Forelimb muscle (tissue), 1 donor: ENCODE measurements around the gene FOSL1. TPM values are rescaled to one million over a fixed set of nuclear protein-coding genes. Genes with fewer than 3 reads are reported as not detected.

Source experiments
- DNase-seq: peaks from one replicate; pipeline ENCODE4 v3.0.0-alpha.2; 2013; ENCODE audit warnings: low read depth
- polyA plus RNA-seq: library from polyadenylated mRNA; unstranded; fragments of 120-200 nt; gene quantifications from one replicate; pipeline ENCODE4 v1.2.1, GENCODE V29; 2013; ENCODE audit not compliant: insufficient read length

Gene FOSL1
- polyA plus RNA-seq, 1 donor = not detected

GRCh38 chr11:65882120-65883057 lies 17.8 kb downstream of the FOSL1 start:
- no peak for DNase-seq

- no peak for DNase-seq
Observed at GRCh38 chr11:65880844-65881421, 19.3 kb downstream of the FOSL1 start.

DNA sequence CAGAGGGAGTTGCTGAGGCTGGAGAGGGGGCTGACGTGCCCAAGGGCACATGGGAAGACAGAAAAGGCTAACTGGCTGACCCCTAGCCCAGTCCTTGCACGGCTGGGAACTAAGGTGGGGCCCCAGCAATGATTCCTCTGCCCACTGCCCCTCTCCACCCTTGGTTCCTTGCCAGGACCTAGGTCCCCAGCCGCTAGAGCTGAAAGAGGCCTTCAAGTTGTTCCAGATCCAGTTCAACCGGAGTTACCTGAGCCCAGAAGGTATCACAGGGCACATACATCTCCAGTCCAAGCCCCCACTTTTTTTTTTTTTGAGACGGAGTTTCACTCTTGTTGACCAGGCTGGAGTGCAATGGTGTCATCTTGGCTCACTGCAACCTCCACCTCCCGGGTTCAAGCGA lies 20.2 kb downstream of the FOSL1 start:
- DNase-seq = no peak

DNA sequence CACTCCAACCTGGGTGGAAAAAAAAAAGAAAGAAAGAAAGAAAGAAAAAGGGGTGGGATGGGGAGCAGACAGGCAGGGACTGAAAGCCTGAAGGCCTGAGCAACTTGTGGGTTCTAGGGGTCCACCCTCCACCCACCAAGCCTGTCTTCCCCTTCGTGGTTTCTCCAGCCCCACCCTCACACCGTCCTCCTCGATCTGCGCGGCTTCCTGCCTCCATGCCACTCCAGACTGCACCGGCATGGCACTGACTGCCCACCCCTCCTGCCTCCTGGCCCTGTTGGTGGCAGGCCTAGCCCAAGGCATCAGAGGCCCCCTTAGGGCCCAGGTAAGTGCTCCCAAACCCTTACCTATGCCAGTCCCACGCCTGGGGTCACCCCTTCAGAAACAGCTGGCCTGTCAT lies 20.6 kb downstream of the FOSL1 start, which contains the start of gene CTSW:
TSS of gene CTSW (plus strand) at position 221 of the 400 bp plus-strand sequence. CDS start at position 239, 18 bp downstream.
- no peak for DNase-seq

GRCh38 chr11:65873318-65874156 lies 26.7 kb downstream of the FOSL1 start:
- no peak for DNase-seq

DNA sequence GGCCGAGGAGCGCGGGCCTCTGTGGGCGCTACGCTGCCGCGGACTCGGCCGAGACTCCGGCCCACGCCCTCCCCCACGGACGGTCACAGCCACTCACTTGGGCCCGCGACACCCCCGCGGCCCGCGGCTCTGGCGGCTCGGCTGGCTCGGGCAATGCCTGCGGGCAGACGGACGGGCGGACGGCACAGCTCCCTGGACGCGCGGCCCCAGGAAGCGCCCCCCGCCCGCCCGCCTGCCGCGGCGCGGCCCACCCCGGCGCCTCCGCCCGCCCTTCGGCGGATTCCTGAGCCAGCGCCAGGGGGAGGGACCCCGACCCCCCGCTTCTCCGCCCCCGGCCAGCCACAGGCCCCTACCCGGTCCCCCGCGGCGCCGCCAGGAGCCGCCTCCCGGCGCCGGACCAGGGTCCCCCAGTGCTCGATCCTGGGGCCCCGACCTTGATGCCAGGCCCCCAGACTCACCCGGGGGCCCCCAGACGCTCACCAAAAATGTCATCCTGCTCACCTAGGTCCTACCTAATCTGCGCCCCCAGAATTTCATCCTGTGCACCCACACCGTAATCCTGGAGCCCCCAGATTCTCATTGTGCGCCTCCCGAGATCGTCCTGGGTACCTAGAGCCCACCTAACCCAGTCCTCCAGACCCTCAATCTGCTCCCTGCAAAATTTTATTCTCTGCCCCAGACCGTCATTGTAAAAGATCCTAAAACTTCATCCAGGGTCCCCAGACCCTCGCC lies 27.4 kb downstream of the FOSL1 start, which contains the start of gene EFEMP2:
TSS of gene EFEMP2 (minus strand) at position 215 of the 732 bp plus-strand sequence. CDS start 446 bp downstream, outside the sequence.
- DNase-seq = no peak

DNA sequence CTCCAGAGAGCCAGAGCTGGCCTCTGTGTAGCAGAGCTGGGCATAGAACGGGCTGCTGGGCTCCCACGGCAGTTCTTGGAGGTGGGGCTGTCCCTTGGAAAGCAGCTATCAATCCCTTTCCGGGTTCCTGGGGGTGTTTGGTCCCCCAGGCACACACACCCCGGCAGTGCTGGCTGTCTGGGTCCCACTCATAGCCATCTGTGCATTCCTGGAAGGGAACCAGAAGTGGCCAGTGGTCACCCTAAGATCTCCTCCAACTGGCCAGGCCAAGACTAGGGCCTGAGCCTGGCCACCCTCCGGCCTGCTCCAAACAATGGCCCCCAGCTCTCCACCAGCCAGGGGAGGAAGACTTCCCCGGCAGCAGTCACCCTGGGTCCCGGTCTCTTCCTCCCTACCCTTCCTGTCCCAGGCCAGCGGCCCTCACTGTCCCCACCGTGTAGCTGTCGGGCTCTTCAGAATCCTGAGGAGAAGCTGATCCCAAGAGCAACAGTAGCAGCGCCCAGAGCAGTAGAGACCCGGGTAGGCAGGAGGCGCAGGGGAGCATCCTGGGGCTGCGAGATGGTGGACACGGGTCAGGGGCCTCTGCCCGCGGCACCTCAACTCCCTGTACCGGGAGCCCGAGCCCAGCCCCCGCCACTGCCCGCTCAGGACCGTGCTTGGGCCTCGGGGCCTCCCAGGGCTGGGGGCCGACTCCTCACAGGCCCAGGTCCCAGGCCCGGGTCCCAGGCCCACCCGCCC lies 28.2 kb downstream of the FOSL1 start:
- DNase-seq = no peak

GRCh38 chr11:65870706-65871681 lies 29.2 kb downstream of the FOSL1 start:
- no peak for DNase-seq

GRCh38 chr11:65870307-65870658 lies 29.9 kb downstream of the FOSL1 start:
- DNase-seq = no peak

DNA sequence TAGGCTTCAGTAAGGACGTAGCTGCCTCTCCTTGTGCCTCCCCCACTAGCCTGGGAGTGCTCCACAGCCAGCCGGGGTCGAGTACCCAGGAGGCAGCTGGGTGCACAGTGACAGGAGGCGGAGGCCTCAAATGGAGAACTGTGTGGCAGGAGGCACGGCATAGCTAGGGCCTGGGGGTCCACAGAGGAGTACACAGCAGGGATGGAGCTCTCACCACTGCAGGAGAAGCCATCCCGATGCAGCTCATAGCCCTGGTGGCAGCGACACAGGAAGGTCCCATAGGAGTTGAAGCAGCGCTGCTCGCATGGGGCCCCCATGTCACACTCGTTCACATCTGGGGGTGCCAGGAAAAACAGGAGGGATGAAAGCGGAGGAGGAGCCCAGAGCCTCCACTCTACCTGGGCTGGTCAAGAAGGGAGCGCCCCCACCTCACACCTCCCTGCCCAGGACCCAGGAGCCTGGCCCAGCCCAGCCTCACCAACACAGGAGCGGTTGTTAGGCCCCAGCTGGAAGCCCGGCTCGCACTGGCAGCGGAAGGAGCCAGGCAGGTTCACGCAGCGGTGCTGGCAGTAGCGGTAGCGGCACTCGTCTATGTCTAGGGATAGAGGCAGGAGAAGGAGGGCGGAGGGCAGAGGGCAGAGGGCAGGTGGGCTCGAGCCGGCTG lies 30.4 kb downstream of the FOSL1 start:
- no peak for DNase-seq

GRCh38 chr11:65868907-65869306 lies 31.3 kb downstream of the FOSL1 start:
- DNase-seq = no peak

DNA sequence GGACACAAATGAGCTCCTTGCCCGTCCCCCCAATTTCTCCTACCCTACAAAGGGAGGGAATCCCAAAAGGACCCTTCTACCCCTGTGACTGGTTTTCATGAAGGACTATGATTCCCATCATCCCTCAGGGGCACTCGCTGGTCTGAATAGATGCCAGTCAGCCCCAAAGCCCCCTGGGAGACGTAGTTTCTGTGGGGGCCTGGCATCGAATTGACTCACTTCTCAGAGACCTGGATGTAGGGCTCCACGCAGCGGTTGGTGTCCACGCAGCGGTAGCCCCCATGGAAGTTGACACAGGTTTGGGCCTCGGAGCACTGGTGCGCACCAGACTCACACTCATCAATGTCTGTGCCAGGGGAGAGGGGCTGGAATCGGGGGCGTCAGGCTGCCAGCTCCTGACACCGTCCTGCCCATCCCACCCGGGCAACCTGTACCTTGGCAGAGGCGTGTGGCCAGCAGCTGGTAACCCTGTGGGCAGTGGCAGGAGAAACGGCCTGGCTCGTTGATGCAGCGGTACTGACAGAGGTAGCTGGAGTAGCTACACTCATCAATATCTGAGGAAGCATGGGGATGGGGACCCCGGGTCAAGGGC lies 32.0 kb downstream of the FOSL1 start:
- no peak for DNase-seq

DNA sequence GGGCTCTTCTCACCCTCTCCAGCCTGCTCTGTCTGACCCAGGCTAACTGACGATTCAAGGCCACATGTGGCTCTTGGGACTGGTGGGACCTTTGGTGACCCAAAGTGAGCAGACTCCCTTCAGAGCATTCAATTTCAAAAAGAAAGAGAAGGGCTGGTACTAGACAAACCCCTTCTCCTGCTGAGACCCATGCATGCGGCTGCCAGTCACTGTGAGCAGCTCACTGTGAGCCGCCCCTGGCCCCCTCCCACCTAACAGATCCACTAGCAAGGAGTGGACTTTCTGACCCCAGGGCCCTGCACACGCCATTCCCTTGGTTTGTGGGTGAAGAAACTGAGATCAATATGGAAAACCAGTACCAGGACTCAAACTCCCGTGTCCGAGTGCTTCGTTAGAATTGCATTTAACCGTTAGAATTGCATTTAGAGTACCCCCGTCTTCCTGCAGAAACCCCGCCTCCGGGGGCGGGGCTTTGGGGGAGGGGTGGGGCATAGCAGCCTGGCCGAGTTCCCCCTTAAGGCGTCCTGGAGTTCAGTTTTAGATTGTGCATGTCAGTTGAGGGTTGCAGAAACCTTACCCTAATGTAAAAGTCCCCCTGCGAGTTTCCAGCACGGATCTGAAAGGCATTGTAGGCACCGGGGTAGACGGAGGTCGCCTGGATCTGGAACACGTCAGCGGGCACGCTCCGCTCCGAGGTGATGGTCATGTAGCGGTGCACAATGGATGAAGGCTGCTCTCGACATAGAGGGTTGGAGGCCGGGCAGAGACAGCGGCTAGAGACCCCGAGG lies 32.7 kb downstream of the FOSL1 start:
- DNase-seq = no peak

GRCh38 chr11:65866509-65867283 lies 33.5 kb downstream of the FOSL1 start:
- no peak for DNase-seq

GRCh38 chr11:65865550-65866172 lies 34.5 kb downstream of the FOSL1 start:
- DNase-seq = no peak

DNA sequence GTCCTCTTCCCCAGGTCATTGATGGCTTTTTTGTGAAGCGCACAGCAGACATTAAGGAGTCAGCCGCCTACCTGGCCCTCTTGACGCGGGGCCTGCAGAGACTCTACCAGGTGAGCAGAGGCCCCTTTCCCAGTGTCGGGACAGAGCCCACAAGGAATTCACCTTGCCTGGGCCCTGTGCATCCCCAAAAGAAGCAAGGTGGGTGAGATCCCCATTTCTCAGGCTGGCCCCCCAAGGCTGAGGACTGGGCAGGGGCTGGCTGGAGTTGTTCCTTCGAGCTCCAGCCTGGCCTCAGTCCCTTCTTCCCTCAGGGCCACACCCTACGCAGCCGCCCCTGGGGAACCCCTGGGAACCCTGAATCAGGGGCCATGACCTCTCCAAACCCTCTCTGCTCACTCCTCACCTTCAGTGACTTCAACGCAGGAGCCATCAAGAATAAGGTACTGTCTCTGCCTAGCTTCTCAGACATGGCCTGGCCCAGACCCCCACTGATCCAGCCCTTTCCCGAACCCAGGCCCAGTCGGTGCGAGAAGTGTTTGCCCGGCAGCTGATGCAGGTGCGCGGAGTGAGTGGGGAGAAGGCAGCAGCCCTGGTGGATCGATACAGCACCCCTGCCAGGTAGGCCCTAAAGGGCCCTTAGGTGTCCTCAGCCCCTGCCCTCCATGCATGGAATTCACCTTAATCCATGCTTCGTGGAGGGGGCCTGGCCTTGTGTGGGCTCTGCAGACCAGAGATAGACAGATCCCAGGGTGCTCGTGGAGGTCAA lies 35.3 kb downstream of the FOSL1 start:
- DNase-seq = no peak
